ENCODE results near the gene ALG2.
"Not testable (repeated sequence)": the region's sequence is repeated elsewhere in the genome, so short reads cannot be mapped to it uniquely, and the experiment has no call there.

The ALG2 gene

DNA sequence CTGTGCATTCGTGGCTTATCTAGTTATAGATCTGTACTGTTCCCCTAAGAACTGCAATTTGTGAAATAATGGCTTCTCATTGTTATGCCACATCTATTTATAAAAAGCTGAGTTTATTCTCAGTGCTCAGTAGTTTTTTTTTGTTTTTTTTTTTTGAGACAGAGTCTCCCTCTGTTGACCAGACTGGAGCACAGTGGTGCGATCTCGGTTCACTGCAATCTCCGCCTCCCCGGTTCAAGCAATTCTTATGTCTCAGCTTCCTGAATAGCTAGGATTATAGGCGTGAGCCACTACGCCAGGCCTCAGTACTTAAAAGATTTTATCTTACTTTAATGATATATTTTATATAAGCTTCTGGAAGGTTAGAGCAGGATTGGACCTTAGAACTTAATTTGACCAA lies 19.4 kb upstream of the ALG2 start:
- no peak for TF ChIP-seq SPI1 (IDR thresholded peaks at IDR 0.05; ENCODE audit: low read depth, low read length)
- TF ChIP-seq POU2F2 (IDR thresholded peaks at IDR 0.05; ENCODE audit: low read depth, low read length) = no peak
- TF ChIP-seq POLR2AphosphoS5 (IDR thresholded peaks at IDR 0.05; ENCODE audit: low read depth, low read length) = no peak
- no peak for TF ChIP-seq TAF1 (IDR thresholded peaks at IDR 0.05; ENCODE audit: low read depth, low read length)
- TF ChIP-seq POLR2A (IDR thresholded peaks at IDR 0.05; ENCODE audit: low read depth, low read length) = no peak
- no peak for TF ChIP-seq PAX5 (IDR thresholded peaks at IDR 0.05; ENCODE audit: insufficient read depth, low read length, severe bottlenecking)
- FAIRE-seq (no peak), DNase-seq (ENCODE audit: insufficient read length, low spot score) (no peak)

DNA sequence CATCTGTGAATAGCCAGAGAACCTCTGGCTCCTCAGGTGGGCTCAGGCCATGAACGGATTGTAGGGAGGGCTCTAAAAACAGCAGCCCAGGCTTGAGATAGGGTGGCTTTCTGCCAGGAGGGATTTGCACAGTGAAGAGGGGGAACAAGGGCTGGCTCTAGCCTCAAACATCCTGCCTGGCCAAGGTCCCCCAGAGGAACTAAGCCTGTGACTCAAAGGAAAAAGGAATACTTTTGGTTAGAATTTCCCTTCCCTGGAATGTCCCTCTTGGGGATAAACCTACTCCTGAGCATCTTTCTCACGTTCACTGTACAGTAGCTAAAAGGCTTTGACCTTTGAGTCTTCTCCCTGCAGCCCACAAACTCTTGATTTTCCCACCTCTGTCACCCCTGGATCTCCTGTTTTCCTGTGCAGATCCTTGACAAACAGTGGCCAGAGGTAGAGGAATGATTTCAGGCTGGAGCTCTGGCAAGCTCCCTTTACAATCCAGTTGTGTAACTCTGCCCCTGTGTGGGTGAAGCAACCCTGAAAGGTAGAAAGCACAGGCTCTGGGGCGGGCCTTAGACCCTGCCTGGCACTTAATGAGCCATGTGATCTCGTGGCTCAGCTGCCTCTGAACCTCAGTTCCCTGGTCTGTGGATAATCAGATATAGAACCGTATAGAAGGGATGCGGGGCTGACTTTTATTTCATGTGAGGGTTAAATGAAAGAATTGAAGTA lies 17.8 kb upstream of the ALG2 start:
- FAIRE-seq (no peak), DNase-seq (ENCODE audit: insufficient read length, low spot score) (no peak)
- TF ChIP-seq POLR2A (IDR thresholded peaks at IDR 0.05; ENCODE audit: low read depth, low read length) (no peak), TAF1 (IDR thresholded peaks at IDR 0.05; ENCODE audit: low read depth, low read length) (no peak), POLR2AphosphoS5 (IDR thresholded peaks at IDR 0.05; ENCODE audit: low read depth, low read length) (no peak), SPI1 (IDR thresholded peaks at IDR 0.05; ENCODE audit: low read depth, low read length) (no peak), POU2F2 (IDR thresholded peaks at IDR 0.05; ENCODE audit: low read depth, low read length) (no peak), PAX5 (IDR thresholded peaks at IDR 0.05; ENCODE audit: insufficient read depth, low read length, severe bottlenecking) (no peak)

DNA sequence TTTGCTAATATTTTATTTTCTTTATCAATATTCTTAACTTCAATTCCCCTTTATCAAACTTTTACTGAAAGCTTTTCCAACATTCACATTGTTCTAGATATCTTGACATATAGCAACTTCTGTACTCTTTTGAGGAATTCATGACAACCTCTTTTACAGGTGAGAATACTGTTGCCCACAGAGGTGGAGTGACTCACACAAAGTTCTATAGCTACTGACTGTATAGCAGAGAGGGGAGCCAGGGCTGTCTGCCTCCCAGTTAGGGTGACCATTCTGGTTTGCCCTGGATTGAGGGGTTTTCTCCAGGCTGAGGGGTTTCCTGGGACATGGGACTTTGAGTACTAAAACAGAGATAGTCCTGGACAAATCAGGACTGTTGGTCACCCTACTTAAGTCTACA lies 16.6 kb upstream of the ALG2 start:
- DNase-seq (ENCODE audit: insufficient read length, low spot score) (no peak), FAIRE-seq (no peak)
- TF ChIP-seq SPI1 (IDR thresholded peaks at IDR 0.05; ENCODE audit: low read depth, low read length) (no peak), POLR2AphosphoS5 (IDR thresholded peaks at IDR 0.05; ENCODE audit: low read depth, low read length) (no peak), PAX5 (IDR thresholded peaks at IDR 0.05; ENCODE audit: insufficient read depth, low read length, severe bottlenecking) (no peak), TAF1 (IDR thresholded peaks at IDR 0.05; ENCODE audit: low read depth, low read length) (no peak), POU2F2 (IDR thresholded peaks at IDR 0.05; ENCODE audit: low read depth, low read length) (no peak), POLR2A (IDR thresholded peaks at IDR 0.05; ENCODE audit: low read depth, low read length) (no peak)

DNA sequence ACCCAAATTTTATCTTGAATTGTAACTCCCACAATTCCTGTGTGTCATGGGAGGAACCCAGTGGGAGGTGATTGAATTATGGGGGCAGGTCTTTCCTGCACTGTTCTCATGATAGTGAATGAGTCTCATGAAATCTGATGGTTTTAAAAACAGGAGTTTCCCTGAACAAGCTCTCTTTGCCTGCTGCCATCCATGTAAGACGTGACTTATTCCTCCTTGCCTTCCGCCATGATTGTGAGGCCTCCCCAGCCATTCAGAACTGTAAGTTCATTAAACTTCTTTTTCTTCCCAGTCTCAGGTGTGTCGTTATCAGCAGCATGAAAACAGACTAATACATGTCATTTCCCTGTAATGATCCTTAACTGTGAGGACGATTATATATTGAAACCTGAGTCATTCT lies 16.1 kb upstream of the ALG2 start:
- FAIRE-seq; DNase-seq (ENCODE audit: insufficient read length, low spot score): not testable (repeated sequence)

DNA sequence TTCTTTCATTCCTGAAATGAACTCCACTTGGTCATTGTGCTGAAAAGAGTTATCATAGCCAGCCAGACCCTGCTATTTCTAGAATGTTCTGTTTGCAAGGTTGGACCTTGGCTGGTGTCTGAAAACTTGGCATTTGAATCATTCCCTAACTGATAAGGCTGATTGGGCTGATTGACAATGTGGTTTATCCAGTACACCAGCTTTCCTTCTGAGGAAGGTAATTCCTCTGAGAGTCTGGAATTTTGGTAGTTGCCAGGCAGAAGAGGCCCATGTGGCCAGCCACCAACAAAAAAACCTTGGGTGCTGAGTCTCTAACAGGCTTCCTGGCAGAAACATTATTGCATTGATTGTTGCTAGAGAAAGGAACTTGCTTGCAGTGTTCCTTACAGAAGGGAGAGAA lies 15.6 kb upstream of the ALG2 start:
- DNase-seq (ENCODE audit: insufficient read length, low spot score) (no peak), FAIRE-seq (no peak)
- TF ChIP-seq SPI1 (IDR thresholded peaks at IDR 0.05; ENCODE audit: low read depth, low read length) (no peak), POLR2AphosphoS5 (IDR thresholded peaks at IDR 0.05; ENCODE audit: low read depth, low read length) (no peak), PAX5 (IDR thresholded peaks at IDR 0.05; ENCODE audit: insufficient read depth, low read length, severe bottlenecking) (no peak), TAF1 (IDR thresholded peaks at IDR 0.05; ENCODE audit: low read depth, low read length) (no peak), POLR2A (IDR thresholded peaks at IDR 0.05; ENCODE audit: low read depth, low read length) (no peak)

DNA sequence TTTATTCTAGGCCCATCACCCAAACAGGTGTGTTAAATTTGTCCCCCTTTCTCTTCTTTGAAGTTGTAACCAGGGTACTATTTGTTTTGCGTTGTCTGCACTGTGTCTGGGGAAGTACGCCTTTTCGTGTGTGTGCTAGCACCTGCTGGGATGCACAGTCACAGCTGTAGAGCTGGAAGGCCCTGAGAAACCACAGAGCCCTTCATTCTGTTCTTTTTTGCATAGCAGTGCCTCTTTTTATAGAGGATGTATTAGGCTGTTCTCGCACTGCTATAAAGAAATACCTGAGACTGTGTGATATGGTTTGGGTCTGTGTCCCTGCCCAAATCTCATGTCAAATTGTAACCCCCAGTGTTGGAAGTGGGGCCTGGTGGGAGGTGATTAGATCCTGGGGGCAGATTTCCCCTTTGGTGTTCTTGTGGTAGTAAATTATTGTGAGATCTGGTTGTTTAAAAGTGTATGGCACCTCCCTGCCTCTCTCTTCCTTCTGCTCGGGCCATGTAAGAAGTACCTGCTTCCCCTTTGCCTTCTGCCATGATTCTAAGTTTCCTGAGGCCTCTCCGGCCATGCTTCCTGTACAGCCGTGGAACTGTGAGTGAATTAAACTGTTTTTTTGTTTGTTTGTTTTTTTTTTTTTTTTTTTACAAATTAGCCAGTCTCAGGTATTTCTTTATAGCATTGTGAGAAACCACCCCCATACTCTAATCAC lies 14.3 kb upstream of the ALG2 start:
- TF ChIP-seq POLR2A (IDR thresholded peaks at IDR 0.05; ENCODE audit: low read depth, low read length) (no peak), PAX5 (IDR thresholded peaks at IDR 0.05; ENCODE audit: insufficient read depth, low read length, severe bottlenecking) (peak; percentile 10), POLR2AphosphoS5 (IDR thresholded peaks at IDR 0.05; ENCODE audit: low read depth, low read length) (peak; percentile 42; the same call in 1 of the 2 replicates), TAF1 (IDR thresholded peaks at IDR 0.05; ENCODE audit: low read depth, low read length) (0 out of 2 replicates have a peak, but pooled peaks have one; percentile 32), SPI1 (IDR thresholded peaks at IDR 0.05; ENCODE audit: low read depth, low read length) (peak; percentile 65), POU2F2 (IDR thresholded peaks at IDR 0.05; ENCODE audit: low read depth, low read length) (peak; percentile 86; the same call in 1 of the 2 replicates)
- FAIRE-seq (peak; percentile 96), DNase-seq (ENCODE audit: insufficient read length, low spot score) (no peak)

DNA sequence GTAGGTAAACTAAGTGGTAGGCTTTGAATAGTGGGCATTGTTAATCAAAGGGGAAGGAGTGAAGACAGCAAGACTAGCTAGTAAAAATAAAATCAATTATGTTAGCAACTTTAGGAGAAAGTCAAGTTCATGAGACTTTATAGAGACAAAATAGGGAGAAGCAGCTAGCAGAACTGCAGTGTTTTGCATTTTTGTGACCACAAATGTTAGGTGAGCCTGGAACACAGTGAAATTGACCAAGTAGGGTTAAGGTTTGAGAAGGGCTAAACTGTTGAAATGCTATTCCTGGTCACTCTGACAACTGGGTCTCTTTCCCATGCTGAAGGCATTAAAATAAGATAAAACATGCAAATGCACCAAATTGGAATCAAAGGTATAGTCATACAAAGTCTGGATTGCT lies 13.3 kb upstream of the ALG2 start:
- peak; percentile 83 for FAIRE-seq
- DNase-seq (ENCODE audit: insufficient read length, low spot score) = no peak
- no peak for TF ChIP-seq POLR2A (IDR thresholded peaks at IDR 0.05; ENCODE audit: low read depth, low read length)
- no peak for TF ChIP-seq TAF1 (IDR thresholded peaks at IDR 0.05; ENCODE audit: low read depth, low read length)
- TF ChIP-seq PAX5 (IDR thresholded peaks at IDR 0.05; ENCODE audit: insufficient read depth, low read length, severe bottlenecking) = no peak
- TF ChIP-seq SPI1 (IDR thresholded peaks at IDR 0.05; ENCODE audit: low read depth, low read length) = no peak
- no peak for TF ChIP-seq POU2F2 (IDR thresholded peaks at IDR 0.05; ENCODE audit: low read depth, low read length)
- no peak for TF ChIP-seq POLR2AphosphoS5 (IDR thresholded peaks at IDR 0.05; ENCODE audit: low read depth, low read length)

DNA sequence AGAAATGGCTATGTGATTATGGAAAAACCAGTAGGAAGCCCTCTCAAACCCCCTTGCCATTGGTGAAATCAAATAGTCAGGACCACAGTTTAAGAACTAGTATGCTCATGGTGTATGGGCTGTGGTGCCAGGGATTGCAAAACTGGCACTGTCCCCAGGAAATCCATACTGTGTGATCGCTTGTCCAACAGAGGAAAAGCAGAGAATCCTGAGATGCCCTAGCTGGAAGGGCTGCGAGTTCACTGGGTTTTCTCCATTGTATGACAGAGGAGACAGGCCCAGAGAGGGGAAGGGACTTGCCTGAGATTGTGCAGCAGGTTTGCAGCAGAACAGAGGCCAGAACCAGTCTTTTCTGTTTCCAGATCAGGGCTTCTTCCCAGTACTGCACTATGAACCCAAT lies 12.9 kb upstream of the ALG2 start:
- no peak for FAIRE-seq
- no peak for DNase-seq (ENCODE audit: insufficient read length, low spot score)
- no peak for TF ChIP-seq POLR2A (IDR thresholded peaks at IDR 0.05; ENCODE audit: low read depth, low read length)
- TF ChIP-seq SPI1 (IDR thresholded peaks at IDR 0.05; ENCODE audit: low read depth, low read length) = no peak
- no peak for TF ChIP-seq POLR2AphosphoS5 (IDR thresholded peaks at IDR 0.05; ENCODE audit: low read depth, low read length)
- no peak for TF ChIP-seq TAF1 (IDR thresholded peaks at IDR 0.05; ENCODE audit: low read depth, low read length)
- no peak for TF ChIP-seq PAX5 (IDR thresholded peaks at IDR 0.05; ENCODE audit: insufficient read depth, low read length, severe bottlenecking)
- no peak for TF ChIP-seq POU2F2 (IDR thresholded peaks at IDR 0.05; ENCODE audit: low read depth, low read length)

DNA sequence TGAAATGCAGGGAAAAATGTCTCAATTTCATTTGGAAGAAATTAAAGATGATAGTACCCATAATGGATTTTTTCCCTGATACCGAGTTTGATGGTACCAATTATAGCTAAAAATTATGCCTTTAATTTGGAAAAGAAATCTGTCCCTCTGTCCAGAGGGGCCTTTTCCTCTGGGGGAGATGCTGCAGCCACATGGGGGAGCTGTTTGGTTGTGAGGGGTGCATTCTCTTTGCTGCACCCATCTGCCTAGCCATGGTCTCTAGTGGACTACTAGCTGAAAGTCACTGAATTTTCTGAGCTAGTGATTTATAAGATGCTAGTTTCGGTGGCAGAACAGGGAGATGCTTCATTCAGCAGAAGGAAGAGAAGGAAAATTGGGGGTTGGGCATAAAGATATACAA lies 10.0 kb upstream of the ALG2 start:
- no peak for DNase-seq (ENCODE audit: insufficient read length, low spot score)
- TF ChIP-seq POLR2A (IDR thresholded peaks at IDR 0.05; ENCODE audit: low read depth, low read length) = no peak; the same call in 1 of the 2 replicates
- no peak for TF ChIP-seq POLR2AphosphoS5 (IDR thresholded peaks at IDR 0.05; ENCODE audit: low read depth, low read length)
- no peak for TF ChIP-seq TAF1 (IDR thresholded peaks at IDR 0.05; ENCODE audit: low read depth, low read length)
- TF ChIP-seq POU2F2 (IDR thresholded peaks at IDR 0.05; ENCODE audit: low read depth, low read length) = peak; percentile 46; the same call in 1 of the 2 replicates
- peak; percentile 72 for FAIRE-seq
